Mammary microvascular endothelial cell (primary cell): ENCODE measurements around the gene BASP1. TPM values are rescaled to one million over a fixed set of nuclear protein-coding genes. Genes with fewer than 3 reads are reported as not detected.

Experiments
- total RNA-seq: library from RNA; depleted of rRNA; stranded (reverse); fragments of >200 nt; gene quantifications from 2 replicates; pipeline ENCODE4 v1.2.3, GENCODE V29; 2015

BASP1 gene, protein sequence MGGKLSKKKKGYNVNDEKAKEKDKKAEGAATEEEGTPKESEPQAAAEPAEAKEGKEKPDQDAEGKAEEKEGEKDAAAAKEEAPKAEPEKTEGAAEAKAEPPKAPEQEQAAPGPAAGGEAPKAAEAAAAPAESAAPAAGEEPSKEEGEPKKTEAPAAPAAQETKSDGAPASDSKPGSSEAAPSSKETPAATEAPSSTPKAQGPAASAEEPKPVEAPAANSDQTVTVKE
- total RNA-seq = 74.4 and 78.5 TPM in 2 replicates

DNA sequence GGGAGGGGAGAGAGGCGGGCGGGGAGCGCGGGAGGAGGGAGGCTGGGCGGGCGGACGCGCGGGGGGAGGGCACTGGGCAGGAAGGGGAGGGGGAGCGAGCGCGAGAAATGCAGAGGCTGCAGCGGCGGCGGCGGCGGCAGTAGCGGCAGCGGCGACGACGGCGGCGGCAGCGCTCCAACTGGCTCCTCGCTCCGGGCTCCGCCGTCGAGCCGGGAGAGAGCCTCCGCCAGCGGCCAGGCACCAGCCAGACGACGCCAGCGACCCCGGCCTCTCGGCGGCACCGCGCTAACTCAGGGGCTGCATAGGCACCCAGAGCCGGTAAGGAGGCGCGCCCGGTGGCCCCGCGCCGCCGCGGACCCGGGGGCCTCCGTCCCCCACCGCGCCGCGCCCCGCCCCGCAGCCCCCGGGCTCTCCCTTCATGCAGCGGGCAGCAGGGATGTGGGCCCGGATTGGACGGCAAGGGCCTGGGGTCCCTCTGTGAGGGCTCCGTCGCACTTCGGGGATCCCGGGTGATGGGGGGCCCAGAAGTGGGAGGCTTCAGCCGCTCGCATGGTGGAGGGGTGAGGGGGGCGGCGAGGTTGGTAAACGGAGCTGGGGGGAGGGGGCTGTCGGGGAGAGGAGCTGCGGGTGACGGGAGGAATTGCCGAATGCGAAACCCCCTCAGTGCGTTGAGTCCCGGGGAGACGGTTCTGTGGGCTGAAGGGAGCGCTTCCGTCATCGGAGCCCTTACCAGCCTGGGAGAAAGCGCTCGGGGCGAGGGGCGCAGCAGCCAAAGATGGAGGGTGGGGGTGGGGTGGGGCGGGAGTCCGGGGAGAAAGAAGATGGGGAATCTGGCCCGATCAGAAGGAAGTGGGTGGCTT, at the start of gene BASP1:
Gene BASP1 (plus strand): TSS at position 139 of the 860 bp plus-strand sequence. CDS start 57,586 bp downstream, outside the sequence.

